Esophagus muscularis mucosa (tissue), 3 donors: ENCODE results near the gene CTDP1.

Experiments used
- CTCF ChIP-seq, 3 experiments: fragments of 200-600 bp in 2 of 3; fragments of 450-650 bp in 1 of 3; sonication (generic) in 2 of 3; IDR thresholded peaks; one replicate each; pipeline ENCODE4 v1.5.1; 2017 to 2019; ENCODE audit warnings: antibody characterized with exemption in 3 of 3, mild to moderate bottlenecking in 2 of 3, moderate library complexity in 1 of 3
- POLR2AphosphoS5 ChIP-seq, 2 donors: sonication (generic); formaldehyde crosslinking; IDR thresholded peaks; one replicate each; pipeline ENCODE4 v1.6.1; 2017; ENCODE audit warnings: antibody characterized with exemption in 2 of 2

GRCh38 chr18:79785831-79786230 is 106.2 kb downstream of the CTDP1 start:
- TF ChIP-seq CTCF (IDR thresholded peaks at IDR 0.05) (no peak), POLR2AphosphoS5 (IDR thresholded peaks at IDR 0.05) (no peak)
